ENCODE results near the gene RGS10. TPM values are rescaled to one million over a fixed set of nuclear protein-coding genes. Genes with fewer than 3 reads are reported as not detected.
A peak's percentile ranks its signal among the peaks of the same experiment; 100 is the strongest.

The RGS10 gene
- total and polyA plus RNA-seq, 10 of the 15 experiments (the other 5 are each of a cell fraction or from before 2014, with no cell fraction given) = 72.8 to 193 (median 127) TPM

- TF ChIP-seq E2F4 (IDR thresholded peaks at IDR 0.05; ENCODE audit: low read depth, low read length) = no peak
- no peak for TF ChIP-seq TCF7 (IDR thresholded peaks at IDR 0.05; ENCODE audit: borderline replicate concordance)
- TF ChIP-seq HSF1 (IDR thresholded peaks at IDR 0.05; ENCODE audit: low read depth, low read length) = no peak
- TF ChIP-seq SPI1 (IDR thresholded peaks at IDR 0.05; ENCODE audit: borderline replicate concordance, insufficient read depth, low read depth, low read length) = no peak
- TF ChIP-seq FOS (IDR thresholded peaks at IDR 0.05; ENCODE audit: borderline replicate concordance, extremely low read depth, insufficient read length) = no peak
- no peak for TF ChIP-seq BMI1 (IDR thresholded peaks at IDR 0.05; ENCODE audit: borderline replicate concordance)
- no peak for TF ChIP-seq BRCA1 (IDR thresholded peaks at IDR 0.05; ENCODE audit: low read depth, low read length)
- no peak for TF ChIP-seq NR2C1 (IDR thresholded peaks at IDR 0.05)
- TF ChIP-seq SRF (IDR thresholded peaks at IDR 0.05; ENCODE audit: low read depth in 2 of 2, low read length in 2 of 2) = no peak
- TF ChIP-seq BHLHE40 (IDR thresholded peaks at IDR 0.05; ENCODE audit: borderline replicate concordance in 1 of 2, low read depth in 2 of 2, low read length in 1 of 2) = 0 out of 4 replicates have a peak, but pooled peaks of 1 of the 2 experiments have one; percentile 4
- no peak for TF ChIP-seq SUPT20H (IDR thresholded peaks at IDR 0.05; ENCODE audit: borderline replicate concordance, control insufficient read depth, low read depth, low read length)
- no peak for TF ChIP-seq RELB (IDR thresholded peaks at IDR 0.05; ENCODE audit: low read depth)
Measured at GRCh38 chr10:119461380-119461779, 81.1 kb downstream of the RGS10 start (continued).
